AG04449 (cell line): ENCODE results near the gene MRTFA.
"Not testable (repeated sequence)": the region's sequence is repeated elsewhere in the genome, so short reads cannot be mapped to it uniquely, and the experiment has no call there.

Experiments
- CTCF ChIA-PET: fragments of 350-600 bp; formaldehyde crosslinking; extraction: SDS; loops from one replicate; lab custom pipeline; 2021; ENCODE audit warnings: antibody characterized with exemption; lab: Yijun Ruan, JAX
- POLR2A ChIA-PET: fragments of 400-600, 350-600 bp; formaldehyde crosslinking; extraction: SDS; loops from one replicate; lab custom pipeline; 2020; ENCODE audit warnings: antibody characterized with exemption, inconsistent platforms; lab: Yijun Ruan, JAX
- DNase-seq: peaks from one replicate; pipeline ENCODE4 v3.0.0-alpha.2; 2010; ENCODE audit warnings: low read depth, low spot score
- H3K4me3 ChIP-seq: 2 replicates; pipeline ENCODE4 v1.5.1; 2011; ENCODE audit warnings: low read depth, mild to moderate bottlenecking, control low read depth, low read length
- CTCF ChIP-seq: IDR thresholded peaks from one replicate; pipeline ENCODE4 v1.5.1; 2011; ENCODE audit warnings: mild to moderate bottlenecking, moderate library complexity, low read length, control low read depth, inconsistent platforms; ENCODE audit not compliant: insufficient read depth; ENCODE audit errors: missing control alignments

MRTFA gene

DNA sequence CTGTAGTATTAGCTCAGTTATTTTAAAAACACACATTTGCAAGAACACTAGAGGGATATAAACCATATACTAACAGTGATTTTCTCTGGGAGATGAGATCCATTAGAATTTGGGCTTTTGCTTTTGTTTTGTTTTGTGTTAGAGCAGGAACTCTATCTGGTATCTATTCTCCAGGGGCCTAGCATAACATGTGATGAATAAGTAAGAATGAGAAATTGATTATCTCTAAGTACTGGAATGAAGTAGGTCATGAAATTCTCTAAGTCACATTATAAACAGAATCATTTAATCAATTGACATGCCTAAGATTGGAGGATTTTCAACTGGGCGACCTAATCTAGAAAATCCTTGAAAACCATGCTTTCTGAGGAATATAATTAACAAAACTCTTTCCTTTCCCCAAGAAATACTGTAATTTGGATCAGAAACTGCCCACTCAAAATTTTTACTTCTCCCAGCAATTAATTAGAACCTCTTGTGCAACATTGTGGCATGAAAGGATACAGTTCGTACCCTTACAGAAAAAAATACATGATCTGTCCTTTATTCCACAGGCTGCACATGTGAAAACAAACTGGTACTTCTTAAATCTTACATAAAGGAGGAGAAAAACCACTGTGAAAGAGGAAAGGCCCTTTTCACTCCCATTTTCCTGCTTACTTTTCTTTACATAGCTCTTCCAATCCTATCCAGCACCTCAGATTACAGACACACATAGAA, 93.5 kb downstream of the MRTFA start:
- no peak for DNase-seq
- CTCF ChIA-PET = interaction anchor here (1.3 kb wide), 1 partner anchor 9 kb away, joined by 3 read pairs; no protein-coding TSS in a partner anchor
- POLR2A ChIA-PET = interaction anchor here (1.4 kb wide), 1 partner anchor 15 kb away, joined by 3 read pairs; no protein-coding TSS in a partner anchor
- no peak for TF ChIP-seq CTCF
- H3K4me3 ChIP-seq = no peak overlapping the region

DNA sequence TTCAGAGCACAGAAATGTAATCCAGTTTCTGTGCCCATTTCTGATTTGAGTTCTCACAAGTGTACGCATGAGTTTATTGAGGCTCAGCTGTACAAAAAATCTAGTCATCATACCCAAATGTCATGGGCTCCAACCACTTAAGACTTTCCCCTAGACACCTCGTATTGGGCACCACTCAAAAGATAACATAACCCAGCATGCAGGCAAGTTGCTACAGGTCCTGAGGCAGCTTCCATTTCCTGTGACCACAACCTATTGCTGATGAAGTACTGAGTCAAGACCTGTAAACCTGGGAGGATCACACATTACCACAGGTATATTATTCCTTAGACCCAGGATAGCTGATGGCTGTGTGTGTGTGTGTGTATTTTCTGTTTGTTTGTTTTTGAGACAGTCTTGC, 95.2 kb downstream of the MRTFA start:
- CTCF ChIA-PET = no interaction called here
- no peak overlapping the region for H3K4me3 ChIP-seq
- TF ChIP-seq CTCF = no peak
- no peak for DNase-seq
- POLR2A ChIA-PET = no interaction called here

DNA sequence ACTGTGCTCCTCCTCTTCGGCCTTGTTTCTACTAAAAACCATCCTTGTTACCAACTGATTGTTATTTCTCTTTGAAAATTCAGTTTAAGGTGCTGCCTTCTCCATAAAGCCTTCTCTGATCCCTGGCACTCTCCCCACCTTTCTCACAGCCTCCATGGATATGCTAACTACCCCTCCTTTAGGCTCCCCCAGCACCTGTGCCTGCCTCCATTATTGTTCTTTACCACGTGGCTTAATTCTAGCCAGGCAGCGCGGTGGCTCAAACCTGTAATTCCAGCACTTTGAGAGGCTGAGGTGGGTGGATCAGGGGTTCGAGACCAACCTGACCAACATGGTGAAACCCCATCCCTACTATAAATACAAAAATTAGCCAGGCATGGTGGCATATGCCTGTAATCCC, 96.3 kb downstream of the MRTFA start:
- ChIA-PET CTCF (interaction anchor here (0.9 to 1.0 kb wide), 2 partner anchors 10 to 15 kb away, joined by 3 read pairs; no protein-coding TSS in a partner anchor), POLR2A (no interaction called here)
- no peak for DNase-seq
- no peak overlapping the region for H3K4me3 ChIP-seq
- TF ChIP-seq CTCF = no peak

DNA sequence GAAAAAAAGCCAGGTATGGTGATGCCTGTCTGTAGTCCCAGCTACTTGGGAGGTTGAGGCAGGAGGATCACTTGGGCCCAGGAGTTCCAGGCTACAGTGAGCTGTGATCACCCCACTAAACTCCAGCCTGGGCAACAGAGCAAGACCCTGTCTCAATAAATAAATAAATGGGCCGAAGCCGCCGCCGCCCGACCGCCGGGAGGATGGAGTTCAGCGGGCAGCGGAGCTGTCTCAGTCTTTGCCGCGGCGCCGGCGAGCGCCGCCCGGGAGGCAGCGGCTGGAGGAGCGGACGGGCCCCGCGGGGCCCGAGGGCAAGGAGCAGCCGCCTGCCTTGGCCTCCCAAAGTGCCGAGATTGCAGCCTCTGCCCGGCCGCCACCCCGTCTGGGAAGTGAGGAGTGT, 100.4 kb downstream of the MRTFA start:
- DNase-seq, POLR2A ChIA-PET, CTCF ChIA-PET, H3K4me3 ChIP-seq: not testable (repeated sequence)

DNA sequence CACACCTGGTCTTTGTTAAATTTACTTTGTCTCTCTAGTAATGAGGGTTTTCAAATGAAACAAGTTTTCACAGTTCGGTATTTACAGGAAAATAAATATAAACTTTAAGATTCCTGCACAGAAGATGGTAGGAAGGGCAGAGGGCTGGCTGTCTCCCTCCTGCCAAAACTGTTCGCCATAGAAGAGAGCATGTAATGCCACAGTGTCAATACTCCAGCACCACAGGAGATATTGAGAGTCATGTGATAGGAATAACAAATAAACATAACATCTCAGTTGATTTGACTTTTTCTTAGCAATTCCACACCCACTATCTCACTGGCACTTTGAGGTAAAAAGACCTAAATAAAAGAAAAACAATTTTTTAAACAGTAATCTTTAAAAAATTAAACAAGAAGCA, 100.9 kb downstream of the MRTFA start:
- no peak overlapping the region for H3K4me3 ChIP-seq
- no peak for TF ChIP-seq CTCF
- POLR2A ChIA-PET = no interaction called here
- no peak for DNase-seq
- CTCF ChIA-PET = interaction anchor here (0.6 to 4.0 kb wide), 3 partner anchors 11 to 89 kb away, joined by 3 to 30 read pairs (median 7); no protein-coding TSS in a partner anchor

DNA sequence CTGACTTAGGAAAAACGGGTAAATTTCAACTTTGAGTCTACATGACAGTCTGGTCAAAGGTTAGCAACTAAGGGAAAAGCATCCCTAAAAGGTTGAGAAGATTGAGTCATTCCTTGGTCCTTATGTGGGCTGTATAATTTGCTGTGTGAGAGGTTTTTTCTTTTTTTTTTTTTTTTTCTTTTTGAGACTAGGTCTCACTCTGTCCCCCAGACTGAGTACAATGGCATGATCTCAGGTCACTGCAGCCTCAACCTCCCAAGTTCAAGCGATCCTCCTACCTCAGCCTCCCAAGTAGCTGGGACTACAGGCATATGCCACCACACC, 101.4 kb downstream of the MRTFA start:
- TF ChIP-seq CTCF = no peak
- H3K4me3 ChIP-seq = no peak overlapping the region
- no peak for DNase-seq
- ChIA-PET CTCF (interaction anchor here (0.6 to 4.0 kb wide), 4 partner anchors 11 to 89 kb away, joined by 3 to 30 read pairs (median 6); no protein-coding TSS in a partner anchor), POLR2A (interaction anchor here (2.2 kb wide), 1 partner anchor 23 kb away, joined by 7 read pairs; no protein-coding TSS in a partner anchor)
